PC-9 (cell line): ENCODE results near the gene DNAJB14.

Source experiments
- CTCF ChIP-seq: fragments of 200-600 bp; sonication (generic); conservative IDR thresholded peaks from 2 replicates; pipeline ENCODE4 v1.6.1; 2017; ENCODE audit warnings: mixed run types, antibody characterized with exemption, mild to moderate bottlenecking, moderate library complexity
- EZH2 ChIP-seq: fragments of 200-600 bp; sonication (generic); IDR thresholded peaks from 2 replicates; pipeline ENCODE4 v1.8.0; 2017; ENCODE audit warnings: antibody characterized with exemption, low read depth

- TF ChIP-seq CTCF (no peak), EZH2 (no peak)
Measured at GRCh38 chr4:99986792-99987191, 40.4 kb upstream of the DNAJB14 start.
